HG03064 (cell line): ENCODE measurements around the gene PHOSPHO1.
"Not testable (repeated sequence)": the region's sequence is repeated elsewhere in the genome, so short reads cannot be mapped to it uniquely, and the experiment has no call there.

Experiments
- ATAC-seq: cut with Tn5 transposase; IDR thresholded peaks from one replicate; pipeline ENCODE4 v1.9.1; 2021; ENCODE audit warnings: low read depth; ENCODE audit not compliant: unreplicated experiment

The PHOSPHO1 gene

GRCh38 chr17:49195751-49196150, 34.8 kb downstream of the PHOSPHO1 start:
- no peak for ATAC-seq

GRCh38 chr17:49194297-49194607, 36.3 kb downstream of the PHOSPHO1 start:
- ATAC-seq = no peak

GRCh38 chr17:49193513-49194296, 36.9 kb downstream of the PHOSPHO1 start:
- no peak for ATAC-seq

DNA sequence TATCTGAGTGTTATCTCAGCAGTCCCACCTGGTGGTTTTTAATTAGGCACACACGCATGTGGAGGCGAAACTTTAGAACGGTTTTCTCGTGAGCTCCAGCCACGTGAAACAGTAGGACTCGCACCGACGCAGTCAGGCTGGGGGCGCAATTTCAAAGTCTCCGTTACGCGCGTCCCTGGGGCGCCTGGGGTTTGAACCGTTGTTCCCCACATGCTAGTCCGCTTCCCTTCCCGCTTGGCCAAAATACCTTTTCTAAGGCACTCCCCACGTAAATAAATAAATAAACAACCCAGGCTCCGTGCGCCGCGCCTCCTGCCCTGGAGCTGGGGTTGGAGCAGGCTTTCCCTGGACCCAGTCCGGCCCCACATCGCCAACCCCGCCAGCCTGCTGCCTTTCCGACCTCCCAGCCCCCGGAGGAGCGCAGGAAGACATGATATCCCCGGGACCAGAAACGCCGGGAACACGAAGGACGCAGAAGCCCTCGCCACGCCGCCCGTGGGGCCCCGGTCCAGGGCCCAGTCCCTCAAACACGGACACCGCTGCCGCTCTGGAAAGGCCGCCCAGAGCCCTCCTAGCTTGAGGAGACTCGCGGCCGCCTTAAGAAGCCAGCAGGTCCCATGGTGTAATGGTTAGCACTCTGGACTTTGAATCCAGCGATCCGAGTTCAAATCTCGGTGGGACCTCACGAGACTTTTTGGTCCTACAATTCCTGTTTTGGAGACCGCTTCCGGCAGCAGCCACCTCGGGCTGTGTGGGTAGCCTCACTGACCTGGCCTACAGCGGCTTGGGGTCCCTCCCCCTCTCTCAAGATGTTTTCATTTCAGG, 38.5 kb downstream of the PHOSPHO1 start:
- peak; percentile 34 for ATAC-seq

- peak; percentile 8 for ATAC-seq
Observed at GRCh38 chr17:49191409-49191916, 39.1 kb downstream of the PHOSPHO1 start.

DNA sequence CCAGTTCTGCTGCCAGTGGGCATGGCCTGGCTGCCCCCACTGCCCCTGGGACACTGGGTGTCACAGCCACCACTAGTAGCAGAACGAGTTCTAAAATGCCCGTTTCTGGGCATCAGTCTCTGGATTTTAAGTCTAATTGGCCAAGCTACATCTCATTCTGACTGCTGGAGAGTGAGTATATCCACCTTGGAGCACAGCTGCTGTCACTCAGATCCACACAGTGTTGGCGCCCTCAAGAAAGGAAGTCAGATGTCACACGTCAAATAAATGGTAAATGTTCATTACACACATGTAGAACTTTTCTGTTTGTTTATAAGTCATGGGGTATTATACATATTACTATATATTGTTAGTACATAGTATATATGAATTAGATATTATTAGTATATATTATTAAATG, 39.7 kb downstream of the PHOSPHO1 start:
- no peak for ATAC-seq

DNA sequence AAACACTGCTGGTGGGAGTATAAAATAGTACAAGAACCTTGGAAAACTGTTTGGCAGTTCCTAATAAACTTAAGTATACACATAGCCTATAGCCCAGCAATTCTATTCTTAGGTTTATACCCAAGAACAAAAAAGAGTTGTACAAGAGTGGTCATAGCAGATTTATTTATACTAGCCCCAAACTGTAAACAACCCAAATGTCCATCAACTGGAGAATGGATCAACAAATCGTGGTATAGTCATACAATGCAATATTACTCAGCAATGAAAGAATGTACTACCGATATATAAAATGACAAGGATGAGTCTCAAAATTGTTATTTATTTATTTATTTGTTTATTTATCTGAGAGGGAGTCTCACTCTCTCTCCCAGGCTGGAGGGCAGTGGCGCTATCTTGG, 43.3 kb downstream of the PHOSPHO1 start:
- ATAC-seq = no peak

DNA sequence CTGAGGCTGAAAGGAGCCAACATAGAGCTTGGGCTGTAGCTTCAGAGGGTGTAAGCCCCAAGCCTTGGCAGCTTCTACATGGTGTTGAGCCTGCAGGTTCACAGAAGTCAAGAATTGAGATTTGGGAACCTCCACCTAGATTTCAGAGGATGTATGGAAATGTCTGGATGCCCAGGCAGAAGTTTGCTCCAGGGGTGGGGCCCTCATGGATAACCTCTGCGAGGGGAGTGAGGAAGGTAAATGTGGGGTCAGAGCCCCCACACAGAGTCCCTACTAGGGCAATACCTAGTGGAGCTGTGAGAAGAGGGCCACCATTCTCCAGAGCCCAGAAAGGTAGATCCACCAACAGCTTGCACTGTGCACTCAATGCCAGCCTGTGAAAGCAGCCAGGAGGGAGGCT, 45.2 kb downstream of the PHOSPHO1 start:
- not testable (repeated sequence) for ATAC-seq

GRCh38 chr17:49184522-49184921, 46.1 kb downstream of the PHOSPHO1 start:
- not testable (repeated sequence) for ATAC-seq

DNA sequence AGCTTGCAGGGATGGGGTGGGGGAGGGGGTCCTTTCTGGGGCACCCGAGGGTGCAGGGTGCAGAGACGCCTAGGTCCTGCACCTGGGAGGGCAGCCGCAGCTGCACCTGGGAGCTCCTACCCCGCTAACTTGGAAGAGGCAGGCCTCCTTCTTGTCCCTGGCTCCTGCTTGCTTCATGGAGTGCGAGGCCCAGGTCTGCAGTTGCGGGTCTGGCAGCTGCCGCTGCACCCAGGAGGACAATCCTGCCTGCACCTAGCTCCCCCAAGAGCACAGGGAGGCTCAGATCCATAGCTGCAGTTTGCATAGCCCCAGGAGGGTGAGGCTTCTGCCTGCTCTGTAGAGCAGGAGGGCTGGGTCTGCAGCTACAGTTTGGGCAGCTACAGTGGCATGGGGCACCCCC, 46.8 kb downstream of the PHOSPHO1 start:
- ATAC-seq = no peak

DNA sequence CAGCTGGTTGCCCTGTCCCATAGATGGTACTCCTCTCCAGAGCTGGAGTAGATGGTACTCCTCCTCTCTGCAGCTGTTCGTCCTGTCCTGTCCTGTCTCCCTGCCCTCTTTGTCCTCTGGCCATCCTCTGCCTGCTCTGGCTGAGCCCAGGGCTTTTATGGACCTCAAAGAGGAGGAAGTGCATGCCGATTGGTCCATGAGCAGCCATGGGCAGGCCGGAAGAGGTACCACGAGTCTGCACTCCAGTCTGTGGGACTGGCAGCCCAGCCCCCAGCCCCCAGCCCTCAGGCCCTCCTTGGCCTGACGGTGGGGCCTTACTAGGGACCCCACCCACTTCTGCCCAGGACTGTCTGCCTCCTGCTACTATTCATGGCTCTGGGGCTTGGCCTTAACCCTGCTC, 47.2 kb downstream of the PHOSPHO1 start:
- ATAC-seq = no peak

- ATAC-seq = no peak
Observed at GRCh38 chr17:49180998-49181635, 49.5 kb downstream of the PHOSPHO1 start.

DNA sequence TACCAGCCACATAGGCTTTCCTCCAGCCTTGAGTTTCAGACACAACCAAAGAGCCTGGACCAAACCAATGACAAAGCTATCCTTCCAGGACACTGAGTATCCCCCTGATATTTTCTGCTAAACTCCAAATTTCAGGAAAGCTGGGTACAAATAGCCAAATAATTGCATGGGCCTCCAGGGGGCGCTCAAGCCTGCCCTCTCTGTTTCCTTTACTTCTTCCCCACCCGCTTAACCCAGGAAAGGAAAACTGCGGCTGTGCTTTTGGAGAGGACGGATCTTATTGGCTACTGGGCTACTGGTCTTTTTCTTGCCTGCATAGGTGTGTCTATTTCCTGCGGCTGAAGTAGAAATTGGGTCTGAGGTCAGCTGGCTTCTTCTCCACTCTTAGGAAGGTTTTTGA, 50.3 kb downstream of the PHOSPHO1 start:
- no peak for ATAC-seq

- ATAC-seq = not testable (repeated sequence)
Observed at GRCh38 chr17:49175978-49176377, 54.6 kb downstream of the PHOSPHO1 start.
